Stomach (tissue), 4 donors: ENCODE data around the gene RASA3.

Source experiments
- CTCF ChIP-seq, 7 experiments: fragments of 450-650 bp in 4 of 7; fragments of 200-600 bp in 3 of 7; sonication (generic) in 3 of 7; IDR thresholded peaks; one replicate each; pipeline ENCODE4 v1.5.1; 2016 to 2019; ENCODE audit warnings: antibody characterized with exemption in 7 of 7, control low read depth in 2 of 7, mild to moderate bottlenecking in 1 of 7
- EP300 ChIP-seq: sonication (generic); formaldehyde crosslinking; IDR thresholded peaks from one replicate; pipeline ENCODE4 v1.6.1; 2017; ENCODE audit warnings: antibody characterized with exemption
- POLR2AphosphoS5 ChIP-seq, 3 donors: sonication (generic); formaldehyde crosslinking; IDR thresholded peaks; one replicate each; pipeline ENCODE4 v1.6.1; 2016; ENCODE audit warnings: antibody characterized with exemption in 3 of 3

DNA sequence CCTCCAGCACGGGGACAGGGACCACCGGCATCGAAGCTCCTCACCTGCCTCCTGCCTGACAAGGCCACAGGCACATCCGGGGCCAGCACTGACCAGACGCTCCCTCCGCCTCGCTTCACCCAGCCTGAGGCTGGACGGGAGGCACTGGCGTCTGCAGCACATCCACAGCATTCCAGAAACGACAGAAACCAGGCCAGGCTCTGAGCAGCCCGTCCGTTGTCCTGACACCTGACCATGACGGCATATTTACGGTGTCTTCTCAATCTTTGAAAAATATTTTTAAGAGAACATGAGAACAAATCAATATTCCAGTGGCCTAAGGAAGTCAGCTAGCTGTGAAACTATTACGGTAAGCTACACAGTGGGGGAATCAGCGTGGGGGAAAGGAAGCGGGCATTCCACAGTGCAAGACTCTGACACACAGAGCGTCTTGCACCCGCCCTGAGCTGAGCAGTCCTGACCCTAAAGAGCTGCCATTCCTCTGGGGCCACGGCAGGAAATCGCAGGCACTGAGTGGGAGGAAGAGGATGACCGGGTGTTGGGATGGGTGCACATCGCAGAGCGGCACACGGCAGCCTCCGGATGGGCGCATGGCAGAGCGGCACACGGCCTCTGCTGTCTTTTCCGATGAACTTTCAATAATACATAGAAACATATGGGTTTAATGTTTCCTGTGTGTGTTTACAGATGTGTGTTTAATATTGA lies 26.8 kb downstream of the RASA3 start:
- TF ChIP-seq EP300 (no peak), CTCF (IDR thresholded peaks at IDR 0.05) (no peak), POLR2AphosphoS5 (IDR thresholded peaks at IDR 0.05) (no peak)
